CD4-positive, alpha-beta T cell treated with Interleukin-12 subunit alpha and Interleukin-12 subunit beta, for 1 hour (primary cell): Measurements from ENCODE around the gene MRPL18.

Source experiments
- DNase-seq: peaks from one replicate; pipeline ENCODE4 v3.0.0-alpha.2; 2020

The MRPL18 gene

DNA sequence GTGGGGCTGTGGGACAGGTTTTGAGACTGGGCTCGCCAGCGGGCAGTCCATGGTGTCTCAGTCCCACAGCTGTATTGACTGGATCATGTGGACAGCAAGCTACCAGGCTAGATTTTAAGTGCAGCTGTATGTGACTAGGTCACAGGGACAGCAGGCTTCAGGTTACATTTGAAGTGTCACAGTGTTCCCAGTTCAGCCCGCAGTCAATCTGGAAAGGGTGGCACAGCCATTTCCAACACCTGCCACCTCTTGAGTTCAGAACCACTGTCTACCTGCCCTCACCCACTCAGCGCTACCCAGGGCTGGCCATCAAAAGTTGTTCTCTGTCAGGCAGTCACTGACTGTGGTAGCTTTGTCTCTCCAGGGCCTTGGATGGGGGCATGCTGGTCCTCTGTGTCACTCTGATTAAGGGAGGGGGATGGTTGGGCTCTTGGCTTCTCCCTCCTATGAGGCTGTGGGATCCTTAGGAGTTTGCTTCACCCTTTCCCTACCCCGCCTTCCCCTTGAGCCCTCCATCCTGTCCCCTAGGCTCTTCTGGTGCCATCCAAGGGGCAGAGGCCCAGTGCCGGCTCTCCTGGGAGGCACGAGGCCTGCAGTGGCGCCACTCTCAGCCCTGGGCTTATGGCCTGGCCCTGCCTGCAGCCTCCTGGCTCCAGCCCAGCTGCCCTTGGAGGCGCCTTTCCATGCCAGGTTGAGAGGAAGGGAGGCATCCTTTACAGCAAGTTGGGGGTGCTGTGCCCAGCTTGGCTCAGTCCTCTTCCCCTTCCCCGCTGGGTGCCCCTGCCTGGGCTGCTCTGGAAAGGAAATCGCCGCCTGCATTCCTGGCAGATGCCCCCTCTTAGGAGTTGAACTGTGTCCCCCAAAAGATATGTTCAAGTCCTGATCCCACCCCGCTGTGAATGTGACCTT is 54.7 kb downstream of the MRPL18 start:
- no peak for DNase-seq
